Astrocyte of the cerebellum (primary cell): Measurements from ENCODE around the gene PARD3B.

ENCODE experiments used
- DNase-seq: peaks from one replicate; pipeline ENCODE4 v3.0.0-alpha.2; 2011; ENCODE audit warnings: low read depth
- H3K4me3 ChIP-seq: 2 replicates; pipeline ENCODE4 v1.5.1; 2011; ENCODE audit warnings: mild to moderate bottlenecking, low read depth, low read length, moderate library complexity
- CTCF ChIP-seq: IDR thresholded peaks from 2 replicates; pipeline ENCODE4 v1.5.1; 2012; ENCODE audit warnings: low read length, low read depth, moderate library complexity, mild to moderate bottlenecking; ENCODE audit errors: missing control alignments
- in situ Hi-C: cut with HindIII; loops from 2 replicates; pipeline ENCODE4 v1.10.0; 2017; ENCODE audit warnings: low sequenced_read_pairs

Gene PARD3B

GRCh38 chr2:205585449-205586383 lies 1040.4 kb downstream of the PARD3B start:
- no peak for DNase-seq
- H3K4me3 ChIP-seq, result no peak overlapping the region
- no peak for TF ChIP-seq CTCF
- in situ Hi-C loops, result no loop called here

DNA sequence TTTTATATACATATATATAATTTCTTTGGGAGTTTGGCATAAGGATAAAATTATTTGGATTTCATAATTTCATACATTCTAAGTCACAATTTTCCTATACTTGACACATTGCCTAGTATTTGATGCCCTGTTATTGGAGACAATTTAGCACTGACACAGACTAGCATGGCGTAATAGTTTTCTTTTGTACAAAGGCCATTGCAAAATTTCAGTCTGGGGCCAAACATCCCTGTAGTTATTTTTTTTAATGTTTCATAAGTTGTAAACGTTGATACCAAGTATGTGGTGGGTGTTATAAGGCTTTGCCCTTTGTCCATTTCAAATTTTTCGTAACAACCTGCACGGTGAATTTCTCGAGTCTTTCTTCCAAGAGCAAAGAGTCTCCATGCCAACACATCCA lies 1041.4 kb downstream of the PARD3B start:
- DNase-seq, result no peak

GRCh38 chr2:205589479-205589878 lies 1044.2 kb downstream of the PARD3B start:
- DNase-seq, result no peak
- no peak for TF ChIP-seq CTCF
- H3K4me3 ChIP-seq, result no peak overlapping the region
- in situ Hi-C loops, result no loop called here

More for the DNA sequence above, 1041.4 kb downstream of the PARD3B start:
- TF ChIP-seq CTCF, result no peak
- no peak overlapping the region for H3K4me3 ChIP-seq
- in situ Hi-C loops, result no loop called here

GRCh38 chr2:205590759-205591158 lies 1045.5 kb downstream of the PARD3B start:
- no peak overlapping the region for H3K4me3 ChIP-seq
- in situ Hi-C loops, result no loop called here
- no peak for TF ChIP-seq CTCF
- DNase-seq, result no peak

- no peak for DNase-seq
- in situ Hi-C loops, result no loop called here
- no peak for TF ChIP-seq CTCF
- no peak overlapping the region for H3K4me3 ChIP-seq
Observed at GRCh38 chr2:205593891-205594290, 1048.6 kb downstream of the PARD3B start.

DNA sequence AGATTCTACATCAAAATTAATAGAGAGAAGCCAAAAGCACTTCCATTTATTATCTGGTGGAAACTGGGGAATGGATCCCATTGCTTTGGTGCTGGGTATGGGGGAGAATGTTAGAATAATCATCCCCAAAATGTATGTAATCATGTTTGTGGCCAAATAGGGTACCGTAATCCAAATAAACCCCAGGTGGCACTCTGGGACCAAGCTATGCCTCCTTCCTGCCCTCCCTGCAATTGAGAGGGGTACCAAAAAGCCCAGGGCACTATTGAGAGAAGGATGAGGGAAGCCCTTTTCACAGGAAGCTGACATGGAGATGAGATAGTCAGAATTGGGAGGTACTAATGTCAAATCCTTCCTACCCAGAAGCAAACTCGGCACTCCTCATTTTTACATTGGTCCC lies 1051.3 kb downstream of the PARD3B start:
- no peak overlapping the region for H3K4me3 ChIP-seq
- DNase-seq, result no peak
- TF ChIP-seq CTCF, result no peak
- in situ Hi-C loops, result no loop called here
